Measurements from ENCODE around the gene PRRX2. TPM values are rescaled to one million over a fixed set of nuclear protein-coding genes. Genes with fewer than 3 reads are reported as not detected.

Gene PRRX2
- total and polyA plus RNA-seq, 9 of the 15 experiments (the other 6 are each of a cell fraction or from before 2014, with no cell fraction given), result 0.21 TPM; not detected in 8

DNA sequence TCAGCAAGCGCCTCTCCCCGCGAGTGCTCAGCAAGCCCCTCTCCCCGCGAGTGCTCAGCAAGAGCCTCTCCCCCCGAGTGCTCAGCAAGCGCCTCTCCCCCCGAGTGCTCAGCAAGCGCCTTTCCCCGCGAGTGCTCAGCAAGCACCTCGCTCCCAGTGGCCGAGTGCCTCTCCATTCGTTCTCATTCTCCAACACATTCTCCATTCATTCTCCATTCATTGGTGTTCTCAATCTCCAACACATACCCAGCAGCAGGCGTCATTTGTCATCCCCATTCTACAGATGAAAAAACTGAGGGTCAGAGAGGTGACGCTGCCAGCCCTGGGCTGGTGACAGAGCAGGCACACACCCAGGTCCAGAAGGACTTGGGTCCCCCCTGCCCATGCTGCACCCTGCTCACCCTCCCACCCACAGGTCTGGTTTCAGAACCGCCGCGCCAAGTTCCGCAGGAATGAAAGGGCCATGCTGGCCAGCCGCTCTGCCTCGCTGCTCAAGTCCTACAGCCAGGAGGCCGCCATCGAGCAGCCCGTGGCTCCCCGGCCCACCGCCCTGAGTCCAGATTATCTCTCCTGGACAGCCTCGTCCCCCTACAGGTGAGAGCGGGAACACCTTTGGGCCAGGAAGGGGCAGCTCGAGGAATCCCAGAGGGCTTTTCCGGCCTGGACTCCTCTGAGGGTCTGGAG is 54.9 kb downstream of the PRRX2 start (continued):
- TF ChIP-seq ZBTB2 (IDR thresholded peaks at IDR 0.05) (no peak), YBX1 (IDR thresholded peaks at IDR 0.05) (no peak), ZFP36 (IDR thresholded peaks at IDR 0.05; ENCODE audit: low read depth, low read length, partially characterized antibody) (no peak), HDAC1 (IDR thresholded peaks at IDR 0.05) (no peak), DEAF1 (CRISPR knock-in tag; IDR thresholded peaks at IDR 0.05) (no peak), ARNT (IDR thresholded peaks at IDR 0.05) (no peak), CBX2 (IDR thresholded peaks at IDR 0.05; ENCODE audit: insufficient read depth, low read length, poor library complexity, severe bottlenecking) (no peak), CREB5 (CRISPR knock-in tag; IDR thresholded peaks at IDR 0.05) (no peak), ZNF699 (CRISPR knock-in tag; IDR thresholded peaks at IDR 0.05; ENCODE audit: insufficient replicate concordance) (no peak), L3MBTL2 (IDR thresholded peaks at IDR 0.05) (0 out of 2 replicates have a peak, but pooled peaks have one; percentile 34), NBN (IDR thresholded peaks at IDR 0.05; ENCODE audit: low read depth) (no peak), C11orf30 (IDR thresholded peaks at IDR 0.05; ENCODE audit: low read depth) (no peak), KLF1 (tag; IDR thresholded peaks at IDR 0.05) (no peak), ELF4 (CRISPR knock-in tag; IDR thresholded peaks at IDR 0.05) (no peak), ZSCAN32 (CRISPR knock-in tag; IDR thresholded peaks at IDR 0.05) (no peak), ZNF445 (CRISPR knock-in tag; IDR thresholded peaks at IDR 0.05; ENCODE audit: low read depth) (no peak), ZNF444 (CRISPR knock-in tag; IDR thresholded peaks at IDR 0.05) (no peak)
- TF ChIP-seq, protein P1, sequence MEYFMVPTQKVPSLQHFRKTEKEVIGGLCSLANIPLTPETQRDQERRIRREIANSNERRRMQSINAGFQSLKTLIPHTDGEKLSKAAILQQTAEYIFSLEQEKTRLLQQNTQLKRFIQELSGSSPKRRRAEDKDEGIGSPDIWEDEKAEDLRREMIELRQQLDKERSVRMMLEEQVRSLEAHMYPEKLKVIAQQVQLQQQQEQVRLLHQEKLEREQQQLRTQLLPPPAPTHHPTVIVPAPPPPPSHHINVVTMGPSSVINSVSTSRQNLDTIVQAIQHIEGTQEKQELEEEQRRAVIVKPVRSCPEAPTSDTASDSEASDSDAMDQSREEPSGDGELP (CRISPR knock-in tag; IDR thresholded peaks at IDR 0.05; ENCODE audit: borderline replicate concordance), result no peak
- TF ChIP-seq, protein P2, sequence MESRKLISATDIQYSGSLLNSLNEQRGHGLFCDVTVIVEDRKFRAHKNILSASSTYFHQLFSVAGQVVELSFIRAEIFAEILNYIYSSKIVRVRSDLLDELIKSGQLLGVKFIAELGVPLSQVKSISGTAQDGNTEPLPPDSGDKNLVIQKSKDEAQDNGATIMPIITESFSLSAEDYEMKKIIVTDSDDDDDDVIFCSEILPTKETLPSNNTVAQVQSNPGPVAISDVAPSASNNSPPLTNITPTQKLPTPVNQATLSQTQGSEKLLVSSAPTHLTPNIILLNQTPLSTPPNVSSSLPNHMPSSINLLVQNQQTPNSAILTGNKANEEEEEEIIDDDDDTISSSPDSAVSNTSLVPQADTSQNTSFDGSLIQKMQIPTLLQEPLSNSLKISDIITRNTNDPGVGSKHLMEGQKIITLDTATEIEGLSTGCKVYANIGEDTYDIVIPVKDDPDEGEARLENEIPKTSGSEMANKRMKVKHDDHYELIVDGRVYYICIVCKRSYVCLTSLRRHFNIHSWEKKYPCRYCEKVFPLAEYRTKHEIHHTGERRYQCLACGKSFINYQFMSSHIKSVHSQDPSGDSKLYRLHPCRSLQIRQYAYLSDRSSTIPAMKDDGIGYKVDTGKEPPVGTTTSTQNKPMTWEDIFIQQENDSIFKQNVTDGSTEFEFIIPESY (CRISPR knock-in tag; IDR thresholded peaks at IDR 0.05), result peak; percentile 92
- TF ChIP-seq, protein P3, sequence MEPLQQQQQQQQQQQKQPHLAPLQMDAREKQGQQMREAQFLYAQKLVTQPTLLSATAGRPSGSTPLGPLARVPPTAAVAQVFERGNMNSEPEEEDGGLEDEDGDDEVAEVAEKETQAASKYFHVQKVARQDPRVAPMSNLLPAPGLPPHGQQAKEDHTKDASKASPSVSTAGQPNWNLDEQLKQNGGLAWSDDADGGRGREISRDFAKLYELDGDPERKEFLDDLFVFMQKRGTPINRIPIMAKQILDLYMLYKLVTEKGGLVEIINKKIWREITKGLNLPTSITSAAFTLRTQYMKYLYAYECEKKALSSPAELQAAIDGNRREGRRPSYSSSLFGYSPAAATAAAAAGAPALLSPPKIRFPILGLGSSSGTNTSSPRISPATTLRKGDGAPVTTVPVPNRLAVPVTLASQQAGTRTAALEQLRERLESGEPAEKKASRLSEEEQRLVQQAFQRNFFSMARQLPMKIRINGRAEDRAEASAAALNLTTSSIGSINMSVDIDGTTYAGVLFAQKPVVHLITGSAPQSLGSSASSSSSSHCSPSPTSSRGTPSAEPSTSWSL (CRISPR knock-in tag; IDR thresholded peaks at IDR 0.05; ENCODE audit: borderline replicate concordance), result no peak

Measured in K562 (cell line).